Chondrocyte (in vitro differentiated cells): ENCODE data around the gene LHX5. TPM values are rescaled to one million over a fixed set of nuclear protein-coding genes. Genes with fewer than 3 reads are reported as not detected.

Source experiments
- DNase-seq: peaks from one replicate; pipeline ENCODE4 v3.0.0; 2021; ENCODE audit warnings: mixed read lengths, low spot score
- H3K27ac Mint-ChIP-seq: one replicate; pipeline ENCODE4 v1.8.0; 2021; ENCODE audit warnings: mild to moderate bottlenecking, moderate library complexity, mixed read lengths; ENCODE audit not compliant: unreplicated experiment
- H3K27me3 Mint-ChIP-seq: 2 replicates; pipeline ENCODE4 v1.8.0; 2021; ENCODE audit warnings: low read depth, mixed read lengths
- H3K36me3 Mint-ChIP-seq: 2 replicates; pipeline ENCODE4 v1.8.0; 2021; ENCODE audit warnings: low read depth, mixed read lengths
- H3K4me1 Mint-ChIP-seq: 2 replicates; pipeline ENCODE4 v1.8.0; 2021; ENCODE audit warnings: low read depth, mild to moderate bottlenecking, mixed read lengths
- H3K4me3 Mint-ChIP-seq: one replicate; pipeline ENCODE4 v1.8.0; 2021; ENCODE audit warnings: mild to moderate bottlenecking, moderate library complexity, mixed read lengths; ENCODE audit not compliant: unreplicated experiment
- H3K9me3 Mint-ChIP-seq: 2 replicates; pipeline ENCODE4 v1.8.0; 2021; ENCODE audit warnings: low read depth, mixed read lengths
- total RNA-seq: library from RNA; stranded (reverse); gene quantifications from 3 replicates; pipeline ENCODE4 v1.2.1, GENCODE V29; 2021
- TF ChIP-seq, protein P1 (sequence below): fragments of 200-600 bp; sonication (generic); IDR thresholded peaks from 2 replicates; pipeline ENCODE4 v1.5.0; 2021; ENCODE audit warnings: antibody characterized with exemption, mild to moderate bottlenecking, moderate library complexity

Gene LHX5
- total RNA-seq, 1 donor from 2014 or later = not detected

DNA sequence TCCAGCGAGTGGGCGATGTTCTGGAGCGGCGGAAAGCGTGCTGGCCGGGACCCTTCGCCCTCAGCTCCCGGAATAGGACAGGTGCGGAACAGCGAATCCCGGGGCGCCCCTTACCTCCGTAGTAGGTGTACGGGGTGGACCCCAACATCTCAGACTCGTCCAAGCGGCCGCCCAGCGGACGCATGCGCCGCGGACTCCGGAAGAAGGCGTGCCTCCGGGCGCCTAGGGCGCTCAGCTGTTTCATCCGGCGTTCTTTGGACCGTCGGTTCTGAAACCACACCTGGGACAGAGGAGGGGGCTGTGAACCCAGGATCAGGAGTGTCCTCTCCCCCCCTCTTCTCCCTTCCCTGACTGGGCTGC, 4.5 kb downstream of the LHX5 start:
- no peaks in the 10 kb centered on the region for H3K9me3 Mint-ChIP-seq
- peaks cover 34% of the 10 kb centered on the region for H3K4me1 Mint-ChIP-seq
- H3K4me3 Mint-ChIP-seq = peak overlapping the region; percentile 33
- H3K36me3 Mint-ChIP-seq = no peaks in the 10 kb centered on the region
- TF ChIP-seq, protein P1, sequence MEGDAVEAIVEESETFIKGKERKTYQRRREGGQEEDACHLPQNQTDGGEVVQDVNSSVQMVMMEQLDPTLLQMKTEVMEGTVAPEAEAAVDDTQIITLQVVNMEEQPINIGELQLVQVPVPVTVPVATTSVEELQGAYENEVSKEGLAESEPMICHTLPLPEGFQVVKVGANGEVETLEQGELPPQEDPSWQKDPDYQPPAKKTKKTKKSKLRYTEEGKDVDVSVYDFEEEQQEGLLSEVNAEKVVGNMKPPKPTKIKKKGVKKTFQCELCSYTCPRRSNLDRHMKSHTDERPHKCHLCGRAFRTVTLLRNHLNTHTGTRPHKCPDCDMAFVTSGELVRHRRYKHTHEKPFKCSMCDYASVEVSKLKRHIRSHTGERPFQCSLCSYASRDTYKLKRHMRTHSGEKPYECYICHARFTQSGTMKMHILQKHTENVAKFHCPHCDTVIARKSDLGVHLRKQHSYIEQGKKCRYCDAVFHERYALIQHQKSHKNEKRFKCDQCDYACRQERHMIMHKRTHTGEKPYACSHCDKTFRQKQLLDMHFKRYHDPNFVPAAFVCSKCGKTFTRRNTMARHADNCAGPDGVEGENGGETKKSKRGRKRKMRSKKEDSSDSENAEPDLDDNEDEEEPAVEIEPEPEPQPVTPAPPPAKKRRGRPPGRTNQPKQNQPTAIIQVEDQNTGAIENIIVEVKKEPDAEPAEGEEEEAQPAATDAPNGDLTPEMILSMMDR = no peak
- DNase-seq = no peak
- no peak overlapping the region for H3K27ac Mint-ChIP-seq
- peaks cover 63% of the 10 kb centered on the region for H3K27me3 Mint-ChIP-seq

DNA sequence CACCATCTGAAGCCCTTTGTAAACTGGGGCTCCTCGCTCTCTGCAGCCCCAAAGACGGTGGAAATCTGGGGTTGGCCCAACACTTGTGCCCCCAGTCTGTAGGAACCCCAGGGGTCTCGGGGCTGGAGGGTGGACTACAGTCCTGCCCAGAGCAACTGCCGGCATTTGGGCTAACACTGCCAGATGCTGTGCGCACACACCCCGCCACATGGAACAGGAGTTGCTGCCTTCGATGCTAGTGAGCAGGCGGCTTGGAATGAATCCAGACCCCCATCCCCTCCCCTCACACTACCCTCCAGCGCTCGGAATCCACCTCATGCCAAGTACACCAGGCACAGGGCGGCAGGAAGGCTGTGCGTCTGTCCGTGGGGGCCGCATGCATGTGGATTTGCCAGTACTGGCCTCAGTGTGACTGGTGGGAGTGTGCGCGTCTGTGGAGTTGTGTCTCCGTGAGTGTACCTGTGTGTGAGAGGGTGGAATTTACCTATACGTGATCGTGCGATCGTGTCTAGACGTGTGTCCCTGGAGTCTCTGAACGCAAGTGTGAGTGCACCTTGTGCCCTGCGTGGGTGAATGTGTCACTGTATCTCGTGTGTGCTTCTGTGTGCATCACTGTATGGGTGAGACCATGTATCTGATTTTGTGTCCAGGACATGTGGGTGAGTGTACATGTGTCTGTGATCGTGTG, 5.1 kb downstream of the LHX5 start:
- H3K9me3 Mint-ChIP-seq = no peaks in the 10 kb centered on the region
- H3K27ac Mint-ChIP-seq = no peak overlapping the region
- H3K36me3 Mint-ChIP-seq = no peaks in the 10 kb centered on the region
- H3K4me3 Mint-ChIP-seq = peak overlapping the region; percentile 33
- peaks cover 30% of the 10 kb centered on the region for H3K4me1 Mint-ChIP-seq
- TF ChIP-seq, protein P1 = no peak
- no peak for DNase-seq
- peaks cover 58% of the 10 kb centered on the region for H3K27me3 Mint-ChIP-seq

DNA sequence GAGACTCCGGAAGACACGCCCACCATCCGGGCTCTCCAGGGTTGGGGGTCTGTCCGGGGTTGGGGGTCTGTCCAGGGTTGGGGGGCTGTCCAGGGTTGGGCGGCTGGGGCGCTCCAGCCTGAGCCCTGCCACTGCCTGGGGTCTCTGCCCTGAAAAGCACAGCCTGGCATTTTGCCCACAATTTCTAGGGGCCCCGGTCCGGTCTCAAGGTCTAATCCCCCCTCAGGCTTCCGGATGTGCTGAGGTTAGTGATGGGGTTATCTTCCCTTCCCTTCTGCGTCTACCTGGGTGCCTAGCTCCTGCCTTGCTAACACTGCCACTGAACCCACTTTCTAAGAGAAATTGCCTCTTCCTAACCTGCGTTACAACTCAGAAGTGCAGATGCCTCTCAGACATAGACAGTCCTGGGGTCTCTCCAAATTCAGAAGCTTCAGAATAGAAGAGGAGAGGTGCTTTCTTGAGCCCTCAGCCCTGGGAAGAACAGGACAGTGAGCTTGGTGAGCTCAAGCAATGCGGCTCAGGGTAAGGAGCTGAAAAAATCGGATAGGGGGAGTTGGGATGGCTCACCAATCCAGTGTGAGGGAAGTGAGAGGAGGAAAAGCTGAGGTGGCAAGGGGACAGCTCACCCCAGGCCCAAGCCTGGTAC, 5.7 kb downstream of the LHX5 start:
- no peak overlapping the region for H3K4me3 Mint-ChIP-seq
- no peak for DNase-seq
- peaks cover 29% of the 10 kb centered on the region for H3K4me1 Mint-ChIP-seq
- H3K27ac Mint-ChIP-seq = no peak overlapping the region
- H3K9me3 Mint-ChIP-seq = no peaks in the 10 kb centered on the region
- TF ChIP-seq, protein P1 = no peak
- H3K27me3 Mint-ChIP-seq = peaks cover 57% of the 10 kb centered on the region
- H3K36me3 Mint-ChIP-seq = no peaks in the 10 kb centered on the region

DNA sequence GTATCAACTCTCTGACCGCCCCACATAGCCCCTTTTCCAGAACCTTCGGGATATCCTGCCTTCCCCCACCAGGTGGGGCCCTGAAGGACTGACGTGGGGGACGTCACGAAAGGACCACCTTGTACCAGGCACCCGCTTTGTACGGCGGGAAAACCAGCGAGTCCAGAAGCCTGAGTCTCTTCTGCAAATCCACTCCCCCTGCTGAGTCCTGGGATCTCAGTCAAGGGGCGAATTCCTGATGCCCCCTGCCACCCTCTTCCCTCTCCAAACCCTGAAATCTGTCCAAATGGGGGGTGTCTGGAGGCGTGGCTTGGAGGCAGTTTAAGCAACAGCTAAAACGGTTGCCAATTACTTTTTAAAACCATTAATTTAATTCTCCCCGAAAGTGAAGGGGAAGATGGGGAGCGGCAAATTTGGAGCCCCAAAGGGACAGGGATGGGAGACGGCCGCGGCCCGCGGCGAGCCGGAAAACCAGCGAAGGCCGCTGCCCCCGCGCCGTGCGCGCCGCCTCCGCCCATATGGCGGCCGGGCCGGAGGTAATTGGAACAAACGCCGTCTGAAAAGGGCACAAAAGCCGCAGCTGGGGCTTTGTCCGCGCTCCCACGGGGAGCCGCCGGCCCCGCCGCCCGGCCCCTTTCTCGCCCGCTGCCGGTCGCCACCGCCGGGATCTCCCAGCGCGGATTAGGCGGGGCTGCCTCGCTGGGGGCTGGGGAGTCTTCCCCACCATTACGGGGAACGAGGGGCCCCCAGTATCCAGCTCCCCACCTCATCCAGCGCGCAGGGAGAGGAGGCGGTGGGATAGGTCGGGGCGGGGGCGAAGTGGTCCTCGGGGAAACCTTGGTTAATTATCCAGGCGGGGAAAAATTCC, 6.6 kb downstream of the LHX5 start:
- H3K36me3 Mint-ChIP-seq = no peaks in the 10 kb centered on the region
- H3K27me3 Mint-ChIP-seq = peaks cover 58% of the 10 kb centered on the region
- H3K9me3 Mint-ChIP-seq = no peaks in the 10 kb centered on the region
- TF ChIP-seq, protein P1 = peak; percentile 15
- peak overlapping the region; percentile 49 for H3K4me3 Mint-ChIP-seq
- H3K4me1 Mint-ChIP-seq = peaks cover 26% of the 10 kb centered on the region
- no peak for DNase-seq
- no peak overlapping the region for H3K27ac Mint-ChIP-seq

DNA sequence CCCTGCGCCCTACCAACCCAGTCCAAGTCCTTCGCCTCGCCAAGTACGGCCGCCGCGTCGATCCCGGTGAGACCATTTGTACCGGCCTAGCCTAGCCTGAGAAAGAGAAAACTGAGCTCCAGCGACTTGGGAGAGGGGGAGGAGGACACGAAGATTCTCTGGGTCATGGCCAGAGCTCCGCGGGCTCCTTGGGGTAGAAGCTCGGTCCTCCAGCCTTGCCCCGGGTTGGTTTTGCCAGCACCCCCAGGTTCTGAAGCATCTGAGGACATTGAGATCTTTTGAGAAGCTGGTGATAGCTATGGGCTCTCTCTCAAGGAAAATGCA, 7.3 kb downstream of the LHX5 start:
- no peak overlapping the region for H3K27ac Mint-ChIP-seq
- H3K36me3 Mint-ChIP-seq = no peaks in the 10 kb centered on the region
- TF ChIP-seq, protein P1 = no peak
- H3K4me3 Mint-ChIP-seq = no peak overlapping the region
- peaks cover 26% of the 10 kb centered on the region for H3K4me1 Mint-ChIP-seq
- no peak for DNase-seq
- no peaks in the 10 kb centered on the region for H3K9me3 Mint-ChIP-seq
- peaks cover 56% of the 10 kb centered on the region for H3K27me3 Mint-ChIP-seq
